NCI-H1092 treated with DMSO at 0.1 percent for 48 hours (cell line): ENCODE data around the gene CBY3.
"Not testable (repeated sequence)": the region's sequence is repeated elsewhere in the genome, so short reads cannot be mapped to it uniquely, and the experiment has no call there.

Source experiments
- DNase-seq: peaks from one replicate; lab custom pipeline; 2025; lab: John Stamatoyannopoulos, UW

The CBY3 gene

GRCh38 chr5:179668391-179668790 is 12.4 kb downstream of the CBY3 start:
- DNase-seq, result peak; percentile 39

GRCh38 chr5:179661647-179662046 is 19.2 kb downstream of the CBY3 start:
- not testable (repeated sequence) for DNase-seq

GRCh38 chr5:179658179-179658856 is 22.5 kb downstream of the CBY3 start:
- not testable (repeated sequence) for DNase-seq

GRCh38 chr5:179657302-179658178 is 23.3 kb downstream of the CBY3 start:
- DNase-seq, result not testable (repeated sequence)

GRCh38 chr5:179653135-179653534 is 27.7 kb downstream of the CBY3 start:
- not testable (repeated sequence) for DNase-seq

GRCh38 chr5:179650245-179650644 is 30.6 kb downstream of the CBY3 start:
- not testable (repeated sequence) for DNase-seq

GRCh38 chr5:179649166-179649703 is 31.6 kb downstream of the CBY3 start:
- not testable (repeated sequence) for DNase-seq

GRCh38 chr5:179648410-179648809 is 32.4 kb downstream of the CBY3 start:
- no peak for DNase-seq

- DNase-seq, result not testable (repeated sequence)
Measured at GRCh38 chr5:179644766-179645165, 36.1 kb downstream of the CBY3 start.

- not testable (repeated sequence) for DNase-seq
Measured at GRCh38 chr5:179643141-179643920, 37.5 kb downstream of the CBY3 start.

- not testable (repeated sequence) for DNase-seq
Measured at GRCh38 chr5:179642626-179643025, 38.2 kb downstream of the CBY3 start.

- DNase-seq, result not testable (repeated sequence)
Measured at GRCh38 chr5:179641745-179642144, 39.1 kb downstream of the CBY3 start.

GRCh38 chr5:179639296-179639695 is 41.5 kb downstream of the CBY3 start:
- not testable (repeated sequence) for DNase-seq

- not testable (repeated sequence) for DNase-seq
Measured at GRCh38 chr5:179634370-179635172, 46.3 kb downstream of the CBY3 start.

- not testable (repeated sequence) for DNase-seq
Measured at GRCh38 chr5:179633501-179634369, 47.1 kb downstream of the CBY3 start.
